Measurements from ENCODE around the gene CD274.
A peak's percentile ranks its signal among the peaks of the same experiment; 100 is the strongest.
"Not testable (repeated sequence)": the region's sequence is repeated elsewhere in the genome, so short reads cannot be mapped to it uniquely, and the experiment has no call there.

CD274 gene

DNA sequence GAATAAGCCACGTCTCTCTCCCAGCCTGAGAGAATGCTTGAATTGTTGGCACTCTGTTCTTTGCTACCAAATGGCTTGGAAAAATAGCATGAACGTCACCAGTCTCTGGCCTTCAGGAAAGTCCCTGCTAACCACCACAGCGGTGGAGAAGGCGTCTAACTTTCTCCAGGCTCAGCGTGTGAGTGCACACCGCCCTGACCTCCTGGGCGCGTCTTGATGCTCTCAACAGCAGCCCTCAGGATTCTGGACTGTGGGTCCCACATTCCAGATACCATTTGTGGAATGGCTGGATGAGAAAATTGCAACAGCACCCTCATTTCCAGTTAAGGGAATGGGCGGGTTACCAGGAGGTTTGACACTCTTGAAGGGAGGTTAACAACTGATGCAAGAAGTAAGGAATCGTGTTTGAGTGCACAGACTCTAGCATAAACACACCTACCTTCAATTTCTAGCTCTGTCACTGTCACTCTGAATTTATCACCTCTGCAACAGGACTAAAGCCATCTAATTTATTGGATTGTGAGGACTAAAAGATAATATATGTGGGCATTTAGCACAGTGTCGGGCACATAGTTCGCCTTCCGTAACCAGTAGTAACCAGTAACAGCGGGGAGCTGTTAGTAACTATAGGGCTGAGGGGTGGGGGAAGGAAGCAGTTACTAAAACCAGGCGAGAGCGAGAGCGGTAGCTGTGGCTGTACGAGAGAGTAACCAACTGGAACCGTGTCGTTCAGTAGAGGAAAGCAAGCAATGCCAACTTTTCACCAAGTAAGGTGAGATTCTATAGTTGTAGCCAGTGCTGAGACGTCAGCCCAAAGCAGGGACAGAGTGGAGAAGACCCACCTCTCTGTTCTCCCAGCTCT is 11.8 kb upstream of the CD274 start:
- peak; percentile 92 for DNase-seq (ENCODE audit: low read depth)

DNA sequence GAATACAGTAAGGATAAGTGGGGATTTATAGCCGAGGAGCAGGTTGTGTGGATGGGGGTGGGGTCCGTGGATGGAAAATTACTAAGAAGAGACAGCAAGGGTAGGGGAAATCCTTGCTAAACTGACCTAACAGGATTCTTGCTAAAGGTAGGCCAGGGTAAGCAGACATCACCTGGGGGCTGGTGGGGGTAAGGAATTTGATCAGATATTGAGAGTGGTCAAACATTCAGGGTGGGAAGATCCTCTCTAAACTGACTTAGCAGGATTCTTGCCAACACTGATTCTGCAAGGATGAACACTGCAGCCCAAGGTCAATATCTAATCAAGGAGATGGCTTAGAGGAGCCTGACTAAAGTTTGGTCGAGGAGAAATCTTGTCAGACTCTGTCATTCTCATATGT is 9.9 kb upstream of the CD274 start:
- DNase-seq (ENCODE audit: low read depth) = no peak
- TF ChIP-seq, protein P1, sequence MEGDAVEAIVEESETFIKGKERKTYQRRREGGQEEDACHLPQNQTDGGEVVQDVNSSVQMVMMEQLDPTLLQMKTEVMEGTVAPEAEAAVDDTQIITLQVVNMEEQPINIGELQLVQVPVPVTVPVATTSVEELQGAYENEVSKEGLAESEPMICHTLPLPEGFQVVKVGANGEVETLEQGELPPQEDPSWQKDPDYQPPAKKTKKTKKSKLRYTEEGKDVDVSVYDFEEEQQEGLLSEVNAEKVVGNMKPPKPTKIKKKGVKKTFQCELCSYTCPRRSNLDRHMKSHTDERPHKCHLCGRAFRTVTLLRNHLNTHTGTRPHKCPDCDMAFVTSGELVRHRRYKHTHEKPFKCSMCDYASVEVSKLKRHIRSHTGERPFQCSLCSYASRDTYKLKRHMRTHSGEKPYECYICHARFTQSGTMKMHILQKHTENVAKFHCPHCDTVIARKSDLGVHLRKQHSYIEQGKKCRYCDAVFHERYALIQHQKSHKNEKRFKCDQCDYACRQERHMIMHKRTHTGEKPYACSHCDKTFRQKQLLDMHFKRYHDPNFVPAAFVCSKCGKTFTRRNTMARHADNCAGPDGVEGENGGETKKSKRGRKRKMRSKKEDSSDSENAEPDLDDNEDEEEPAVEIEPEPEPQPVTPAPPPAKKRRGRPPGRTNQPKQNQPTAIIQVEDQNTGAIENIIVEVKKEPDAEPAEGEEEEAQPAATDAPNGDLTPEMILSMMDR (IDR thresholded peaks at IDR 0.05; ENCODE audit: insufficient read depth, low read depth, low read length, missing control alignments) = no peak
- H3K4me3 ChIP-seq (ENCODE audit: low read depth, low read length) = no peak overlapping the region

More for the DNA sequence above, 11.8 kb upstream of the CD274 start:
- TF ChIP-seq, protein P1 (IDR thresholded peaks at IDR 0.05; ENCODE audit: insufficient read depth, low read depth, low read length, missing control alignments) = no peak
- H3K4me3 ChIP-seq (ENCODE audit: low read depth, low read length) = peak overlapping the region; percentile 68

DNA sequence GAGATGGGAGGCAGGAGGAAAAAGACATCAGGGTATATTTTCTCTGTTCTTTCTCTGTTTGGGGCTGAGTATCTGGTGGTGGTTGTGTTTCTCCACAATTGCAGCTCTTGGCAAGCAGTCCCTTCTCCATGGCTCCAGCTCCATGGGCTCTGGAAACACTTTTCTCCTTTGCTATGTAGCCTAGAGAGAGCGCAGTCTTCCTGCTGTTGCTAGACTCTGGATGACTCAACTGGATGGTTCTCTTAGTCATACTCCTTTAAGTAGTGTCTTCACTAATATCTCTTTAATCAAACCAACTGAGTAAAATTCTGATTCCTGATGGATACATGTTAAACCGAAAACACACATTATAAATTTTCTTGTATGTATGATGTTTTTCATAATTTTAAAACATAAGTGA is 9.3 kb upstream of the CD274 start:
- no peak for DNase-seq (ENCODE audit: low read depth)
- TF ChIP-seq, protein P1 (IDR thresholded peaks at IDR 0.05; ENCODE audit: insufficient read depth, low read depth, low read length, missing control alignments) = no peak
- H3K4me3 ChIP-seq (ENCODE audit: low read depth, low read length) = no peak overlapping the region

DNA sequence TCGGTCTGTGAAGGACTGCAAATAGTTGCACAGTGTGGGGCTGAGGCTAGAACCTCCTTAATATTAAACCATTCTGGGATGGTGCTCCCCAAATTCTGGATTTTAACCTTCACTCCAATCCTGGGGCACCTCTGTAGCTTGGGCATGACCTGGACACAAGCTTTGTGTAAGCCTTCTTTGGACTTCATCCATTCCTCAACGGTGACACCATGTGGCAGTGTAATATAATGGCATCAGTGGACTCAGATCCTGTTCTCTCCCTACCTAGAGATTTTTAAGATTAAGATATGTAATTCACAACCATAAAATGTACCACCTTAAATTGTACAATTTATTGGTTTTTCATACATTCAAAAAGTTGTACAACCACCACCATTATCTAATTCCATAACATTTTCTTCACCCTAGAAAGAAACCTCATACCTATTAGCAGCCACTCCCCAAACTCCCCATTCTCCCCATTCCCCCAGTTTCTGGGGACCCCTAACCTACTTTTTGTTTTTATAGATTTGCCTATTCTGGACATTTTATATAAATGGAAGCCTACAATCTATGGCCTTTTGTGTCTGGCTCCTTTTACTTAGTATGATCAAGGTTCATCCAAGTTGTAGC is 7.8 kb upstream of the CD274 start:
- TF ChIP-seq, protein P1 (IDR thresholded peaks at IDR 0.05; ENCODE audit: insufficient read depth, low read depth, low read length, missing control alignments) = peak; percentile 50
- H3K4me3 ChIP-seq (ENCODE audit: low read depth, low read length) = no peak overlapping the region
- peak; percentile 82 for DNase-seq (ENCODE audit: low read depth)

DNA sequence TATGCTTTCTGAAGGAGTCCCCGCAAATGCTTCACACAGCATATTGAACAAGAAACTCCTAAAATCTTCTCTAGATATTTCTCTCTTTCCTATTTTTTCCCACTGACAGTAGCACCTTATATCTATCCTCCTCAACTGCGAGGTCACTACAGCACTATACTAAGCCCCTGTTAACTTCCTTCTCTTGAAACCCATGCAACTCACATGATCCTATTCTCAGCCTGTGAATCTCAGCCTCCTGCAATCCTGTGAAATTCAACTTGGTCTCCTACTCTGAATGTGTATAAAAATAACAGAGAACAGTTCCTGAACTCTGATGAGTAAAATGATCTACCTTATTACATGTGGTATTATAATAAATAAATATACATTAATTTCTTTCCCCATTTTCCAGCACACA is 6.5 kb upstream of the CD274 start:
- TF ChIP-seq, protein P1 (IDR thresholded peaks at IDR 0.05; ENCODE audit: insufficient read depth, low read depth, low read length, missing control alignments) = no peak
- H3K4me3 ChIP-seq (ENCODE audit: low read depth, low read length) = no peak overlapping the region
- DNase-seq (ENCODE audit: low read depth) = no peak

DNA sequence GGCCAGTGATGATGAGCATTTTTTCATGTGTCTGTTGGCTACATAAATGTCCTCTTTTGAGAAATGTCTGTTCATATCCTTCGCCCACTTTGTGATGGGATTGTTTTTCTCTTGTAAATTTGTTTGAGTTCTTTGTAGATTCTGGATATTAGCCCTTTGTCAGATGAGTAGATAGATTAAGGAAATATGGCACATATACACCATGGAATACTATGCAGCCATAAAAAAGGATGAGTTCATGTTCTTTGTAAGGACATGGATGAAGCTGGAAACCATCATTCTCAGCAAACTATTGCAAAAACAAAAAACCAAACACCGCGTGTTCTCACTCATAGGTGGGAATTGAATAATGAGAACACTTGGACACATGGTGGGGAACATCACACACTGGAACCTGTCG is 5.2 kb upstream of the CD274 start:
- not testable (repeated sequence) for DNase-seq (ENCODE audit: low read depth); H3K4me3 ChIP-seq (ENCODE audit: low read depth, low read length)

DNA sequence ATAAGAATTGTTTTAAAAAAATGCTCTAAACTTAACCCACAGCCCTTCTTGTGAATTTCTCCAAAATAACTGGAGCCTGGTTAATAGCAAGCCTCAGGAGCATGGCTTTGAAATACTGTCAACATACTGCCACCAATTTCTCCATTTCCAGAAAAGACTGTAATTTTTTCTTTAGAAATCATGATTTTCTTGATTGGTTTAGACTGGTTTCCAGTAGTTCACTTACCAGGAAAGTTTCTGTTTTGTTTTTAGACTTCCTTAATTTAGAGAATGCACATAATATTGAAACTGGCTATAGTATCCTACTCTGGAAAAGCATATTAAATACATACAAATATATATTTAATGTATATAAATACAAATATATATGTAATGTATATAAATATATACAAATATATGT is 4.5 kb upstream of the CD274 start:
- DNase-seq (ENCODE audit: low read depth) = no peak
- no peak overlapping the region for H3K4me3 ChIP-seq (ENCODE audit: low read depth, low read length)
- TF ChIP-seq, protein P1 (IDR thresholded peaks at IDR 0.05; ENCODE audit: insufficient read depth, low read depth, low read length, missing control alignments) = no peak
